Measurements from ENCODE around the gene CTIF.

CTIF gene

DNA sequence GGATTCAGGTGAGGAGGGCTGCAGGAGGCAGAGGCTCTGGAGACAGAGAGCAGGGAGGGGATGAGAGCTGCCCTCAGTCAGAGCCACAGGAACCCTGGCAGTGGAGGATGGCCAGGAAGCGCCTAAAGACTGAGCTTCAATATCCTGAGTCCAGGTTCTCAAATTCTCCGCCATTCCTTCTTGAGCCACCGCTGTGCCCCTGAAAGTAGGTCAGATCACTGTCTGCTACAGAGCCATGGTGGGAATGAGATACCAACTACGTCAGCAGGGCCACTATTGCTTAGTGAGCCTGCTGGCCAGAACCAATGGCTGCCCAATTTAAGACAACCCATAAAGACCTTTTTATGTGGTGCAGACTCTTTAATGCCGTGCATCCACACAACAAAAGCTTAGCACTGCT is 155.5 kb downstream of the CTIF start:
- no peak for DNase-seq (ENCODE audit: low read depth)
- TF ChIP-seq, protein P1, sequence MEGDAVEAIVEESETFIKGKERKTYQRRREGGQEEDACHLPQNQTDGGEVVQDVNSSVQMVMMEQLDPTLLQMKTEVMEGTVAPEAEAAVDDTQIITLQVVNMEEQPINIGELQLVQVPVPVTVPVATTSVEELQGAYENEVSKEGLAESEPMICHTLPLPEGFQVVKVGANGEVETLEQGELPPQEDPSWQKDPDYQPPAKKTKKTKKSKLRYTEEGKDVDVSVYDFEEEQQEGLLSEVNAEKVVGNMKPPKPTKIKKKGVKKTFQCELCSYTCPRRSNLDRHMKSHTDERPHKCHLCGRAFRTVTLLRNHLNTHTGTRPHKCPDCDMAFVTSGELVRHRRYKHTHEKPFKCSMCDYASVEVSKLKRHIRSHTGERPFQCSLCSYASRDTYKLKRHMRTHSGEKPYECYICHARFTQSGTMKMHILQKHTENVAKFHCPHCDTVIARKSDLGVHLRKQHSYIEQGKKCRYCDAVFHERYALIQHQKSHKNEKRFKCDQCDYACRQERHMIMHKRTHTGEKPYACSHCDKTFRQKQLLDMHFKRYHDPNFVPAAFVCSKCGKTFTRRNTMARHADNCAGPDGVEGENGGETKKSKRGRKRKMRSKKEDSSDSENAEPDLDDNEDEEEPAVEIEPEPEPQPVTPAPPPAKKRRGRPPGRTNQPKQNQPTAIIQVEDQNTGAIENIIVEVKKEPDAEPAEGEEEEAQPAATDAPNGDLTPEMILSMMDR (IDR thresholded peaks at IDR 0.05; ENCODE audit: insufficient read depth, low read depth, low read length, missing control alignments): no peak
- H3K4me3 ChIP-seq (ENCODE audit: low read length): no peak overlapping the region

- DNase-seq (ENCODE audit: low read depth): no peak
- TF ChIP-seq, protein P1 (IDR thresholded peaks at IDR 0.05; ENCODE audit: insufficient read depth, low read depth, low read length, missing control alignments): no peak
- no peak overlapping the region for H3K4me3 ChIP-seq (ENCODE audit: low read length)
Observed at GRCh38 chr18:48695671-48696070, 156.8 kb downstream of the CTIF start.

DNA sequence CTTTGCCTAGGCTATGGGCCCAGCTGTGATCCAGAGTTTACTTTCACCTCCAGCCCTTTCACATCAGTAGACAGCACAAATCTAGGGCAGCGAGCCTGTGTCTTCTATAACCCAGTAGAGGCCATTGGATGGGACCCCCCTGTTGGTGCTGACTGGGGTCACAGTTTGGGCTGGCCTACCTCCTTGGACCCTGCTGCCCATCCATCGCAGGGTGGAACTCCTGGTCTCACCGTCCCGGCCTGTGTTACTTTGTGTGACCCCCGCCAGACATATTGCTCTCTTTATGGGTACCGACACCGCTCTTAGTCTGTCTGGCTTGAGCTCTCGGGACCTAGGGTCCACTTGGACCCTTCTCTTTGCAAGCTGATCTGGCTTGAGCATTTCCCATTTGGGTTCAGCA is 157.4 kb downstream of the CTIF start:
- TF ChIP-seq, protein P1 (IDR thresholded peaks at IDR 0.05; ENCODE audit: insufficient read depth, low read depth, low read length, missing control alignments): no peak
- H3K4me3 ChIP-seq (ENCODE audit: low read length): no peak overlapping the region
- DNase-seq (ENCODE audit: low read depth): no peak

GRCh38 chr18:48697441-48697840 is 158.6 kb downstream of the CTIF start:
- no peak overlapping the region for H3K4me3 ChIP-seq (ENCODE audit: low read length)
- TF ChIP-seq, protein P1 (IDR thresholded peaks at IDR 0.05; ENCODE audit: insufficient read depth, low read depth, low read length, missing control alignments): no peak
- no peak for DNase-seq (ENCODE audit: low read depth)

GRCh38 chr18:48698707-48699106 is 159.9 kb downstream of the CTIF start:
- no peak for DNase-seq (ENCODE audit: low read depth)
- H3K4me3 ChIP-seq (ENCODE audit: low read length): no peak overlapping the region
- TF ChIP-seq, protein P1 (IDR thresholded peaks at IDR 0.05; ENCODE audit: insufficient read depth, low read depth, low read length, missing control alignments): no peak

GRCh38 chr18:48699761-48700160 is 160.9 kb downstream of the CTIF start:
- H3K4me3 ChIP-seq (ENCODE audit: low read length): no peak overlapping the region
- TF ChIP-seq, protein P1 (IDR thresholded peaks at IDR 0.05; ENCODE audit: insufficient read depth, low read depth, low read length, missing control alignments): no peak
- no peak for DNase-seq (ENCODE audit: low read depth)

GRCh38 chr18:48700446-48700845 is 161.6 kb downstream of the CTIF start:
- H3K4me3 ChIP-seq (ENCODE audit: low read length): no peak overlapping the region
- DNase-seq (ENCODE audit: low read depth): no peak
- TF ChIP-seq, protein P1 (IDR thresholded peaks at IDR 0.05; ENCODE audit: insufficient read depth, low read depth, low read length, missing control alignments): no peak
